Measurements from ENCODE around the gene ACOXL. TPM values are rescaled to one million over a fixed set of nuclear protein-coding genes. Genes with fewer than 3 reads are reported as not detected.
A peak's percentile ranks its signal among the peaks of the same experiment; 100 is the strongest.

Gene ACOXL
- total and polyA plus RNA-seq, 9 of the 15 experiments (the other 6 are each of a cell fraction or from before 2014, with no cell fraction given): 0.31 to 0.56 TPM; not detected in 7

GRCh38 chr2:111030260-111030891 is 298.0 kb downstream of the ACOXL start (continued):
- no peak for TF ChIP-seq RBM34 (IDR thresholded peaks at IDR 0.05; ENCODE audit: borderline replicate concordance, insufficient read depth, low read length)

DNA sequence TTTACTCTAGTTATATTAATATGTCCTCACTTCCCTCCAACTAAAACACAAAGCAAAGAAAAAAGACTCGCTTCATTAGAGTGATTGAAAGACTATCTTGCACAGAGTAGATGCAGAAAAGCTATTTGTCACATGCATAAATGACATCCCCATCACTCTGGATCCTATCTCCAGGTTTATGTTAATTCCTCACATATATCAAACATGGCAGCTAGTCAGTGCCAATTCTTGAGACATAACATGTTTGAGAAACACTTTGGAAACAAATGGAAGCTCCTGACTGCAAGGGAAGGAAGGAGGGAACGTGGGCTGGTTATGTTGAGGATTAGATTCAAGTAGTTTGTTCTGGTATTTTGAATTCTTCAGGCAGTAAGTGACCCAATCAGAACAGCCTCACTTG is 298.6 kb downstream of the ACOXL start:
- POLR2A ChIA-PET: interaction anchor here (0.7 kb wide), 1 partner anchor 340 kb away, joined by 4 read pairs; no protein-coding TSS in a partner anchor
- Histone ChIP-seq H3K27me3 (ENCODE audit: control insufficient read depth in 2 of 2, insufficient read depth in 2 of 2, low read length in 2 of 2) (peaks cover 26 to 36% of the 10 kb centered on the region in 2 experiments), H3K4me1 (replicated peaks in 1 of 2; ENCODE audit: control insufficient read depth in 2 of 2, insufficient read depth in 2 of 2, low read length in 2 of 2) (no peaks in the 10 kb centered on the region), H3K4me3 (no peak overlapping the region), H3K36me3 (ENCODE audit: control insufficient read depth, insufficient read depth, low read length) (no peaks in the 10 kb centered on the region), H2AFZ (ENCODE audit: low read depth, low read length) (no peak overlapping the region), H3K9ac (ENCODE audit: insufficient read depth in 1 of 2, low read depth in 2 of 2, low read length in 2 of 2) (no peak overlapping the region), H4K20me1 (replicated peaks; ENCODE audit: control insufficient read depth, insufficient read depth, low read length) (no peaks in the 10 kb centered on the region; the same call in 1 of the 2 replicates), H3K27ac (ENCODE audit: extremely low read depth, low read depth, low read length) (no peak overlapping the region), H3K9me1 (ENCODE audit: control insufficient read depth, insufficient read depth, low read length) (no peaks in the 10 kb centered on the region), H3K9me3 (replicated peaks; ENCODE audit: control insufficient read depth, insufficient read depth, low read depth, low read length) (no peaks in the 10 kb centered on the region), H3K79me2 (ENCODE audit: control insufficient read depth, insufficient read depth, low read length) (no peaks in the 10 kb centered on the region), H3K4me2 (ENCODE audit: insufficient read depth, low read length) (no peak overlapping the region)
- intact Hi-C loops (cut with micrococcal nuclease) (no loop called here), in situ Hi-C loops (cut with MboI) (no loop called here)
- BruUV-seq (replicated peaks): no TSS peak
- CTCF ChIA-PET (ENCODE audit: low intra/inter-chr PET ratio): no interaction called here
- 0% methylated on average over 2 of the region's 2 CpGs for WGBS (ENCODE audit: insufficient coverage, low coverage, missing lambda C conversion rate)
- DNase-seq (ENCODE audit: extremely low read depth in 1 of 4, low spot score in 3 of 4) (no peak), ATAC-seq (no peak), FAIRE-seq (peak; percentile 37)
- TF ChIP-seq SIN3A (IDR thresholded peaks at IDR 0.05; ENCODE audit: borderline replicate concordance in 2 of 2, control insufficient read depth in 1 of 2, low read depth in 2 of 2, low read length in 2 of 2): no peak
- TF ChIP-seq, protein P1, sequence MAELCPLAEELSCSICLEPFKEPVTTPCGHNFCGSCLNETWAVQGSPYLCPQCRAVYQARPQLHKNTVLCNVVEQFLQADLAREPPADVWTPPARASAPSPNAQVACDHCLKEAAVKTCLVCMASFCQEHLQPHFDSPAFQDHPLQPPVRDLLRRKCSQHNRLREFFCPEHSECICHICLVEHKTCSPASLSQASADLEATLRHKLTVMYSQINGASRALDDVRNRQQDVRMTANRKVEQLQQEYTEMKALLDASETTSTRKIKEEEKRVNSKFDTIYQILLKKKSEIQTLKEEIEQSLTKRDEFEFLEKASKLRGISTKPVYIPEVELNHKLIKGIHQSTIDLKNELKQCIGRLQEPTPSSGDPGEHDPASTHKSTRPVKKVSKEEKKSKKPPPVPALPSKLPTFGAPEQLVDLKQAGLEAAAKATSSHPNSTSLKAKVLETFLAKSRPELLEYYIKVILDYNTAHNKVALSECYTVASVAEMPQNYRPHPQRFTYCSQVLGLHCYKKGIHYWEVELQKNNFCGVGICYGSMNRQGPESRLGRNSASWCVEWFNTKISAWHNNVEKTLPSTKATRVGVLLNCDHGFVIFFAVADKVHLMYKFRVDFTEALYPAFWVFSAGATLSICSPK (IDR thresholded peaks at IDR 0.05; ENCODE audit: borderline replicate concordance): no peak
- TF ChIP-seq FUS (optimal IDR thresholded peaks at IDR 0.05; ENCODE audit: low read depth, low read length): no peak
- TF ChIP-seq RBM14 (IDR thresholded peaks at IDR 0.05; ENCODE audit: borderline replicate concordance, insufficient read depth, low read depth, low read length): no peak
- TF ChIP-seq NFE2 (IDR thresholded peaks at IDR 0.05; ENCODE audit: low read depth): no peak
- TF ChIP-seq MAX (CRISPR knock-in tag; IDR thresholded peaks at IDR 0.05): no peak
- TF ChIP-seq GATAD2A (IDR thresholded peaks at IDR 0.05): no peak

All from K562 (cell line).